OCI-LY7 (cell line): ENCODE results near the gene DNAL1. TPM values are rescaled to one million over a fixed set of nuclear protein-coding genes. Genes with fewer than 3 reads are reported as not detected.

Experiments used
- BruUV-seq: library from RNA; stranded (reverse); fragments of 400-500 nt; replicated peaks from 2 replicates; lab custom pipeline; 2021; lab: Mats Ljungman, UMichigan
- CTCF ChIA-PET: fragments of 300-600 bp; sonication (Branson Sonifier 250); formaldehyde crosslinking; loops from one replicate; lab custom pipeline; 2022; ENCODE audit warnings: antibody characterized with exemption; ENCODE audit not compliant: unreplicated experiment; lab: Charles Lee
- POLR2A ChIA-PET: fragments of 300-600 bp; sonication (Branson Sonifier 250); formaldehyde crosslinking; loops from one replicate; lab custom pipeline; 2022; ENCODE audit warnings: antibody characterized with exemption; lab: Charles Lee
- DNase-seq: peaks from one replicate; pipeline ENCODE4 v3.0.0-alpha.2; 2015; ENCODE audit warnings: low spot score
- H2AFZ ChIP-seq: fragments of 200-600 bp; sonication (generic), shearing (Covaris generic); 2 replicates; pipeline ENCODE4 v1.6.1; 2014; ENCODE audit warnings: mild to moderate bottlenecking, antibody characterized with exemption, low read length, moderate library complexity
- H3K27ac ChIP-seq: fragments of 200-600 bp; sonication (generic); 2 replicates; pipeline ENCODE4 v1.5.1; 2014; ENCODE audit warnings: mixed run types, low read depth, mild to moderate bottlenecking, moderate library complexity, low read length, inconsistent platforms; ENCODE audit not compliant: poor library complexity, severe bottlenecking
- H3K36me3 ChIP-seq: fragments of 200-600 bp; sonication (generic); 2 replicates; pipeline ENCODE4 v1.6.1; 2014; ENCODE audit warnings: mild to moderate bottlenecking, antibody characterized with exemption, low read length, moderate library complexity, mixed read lengths; ENCODE audit not compliant: insufficient read depth
- H3K4me1 ChIP-seq: fragments of 200-600 bp; sonication (generic); 2 replicates; pipeline ENCODE4 v1.5.1; 2014; ENCODE audit warnings: mild to moderate bottlenecking, low read length; ENCODE audit not compliant: insufficient read depth, poor library complexity, severe bottlenecking
- H3K4me2 ChIP-seq: fragments of 200-600 bp; sonication (generic); 2 replicates; pipeline ENCODE4 v1.6.1; 2014; ENCODE audit warnings: mild to moderate bottlenecking, low read length
- H3K4me3 ChIP-seq: fragments of 200-600 bp; sonication (generic); 2 replicates; pipeline ENCODE4 v1.5.1; 2014; ENCODE audit warnings: mild to moderate bottlenecking, low read depth, low read length; ENCODE audit not compliant: poor library complexity, severe bottlenecking
- H3K79me2 ChIP-seq: fragments of 200-600 bp; sonication (generic); 2 replicates; pipeline ENCODE4 v1.6.1; 2016; ENCODE audit warnings: low read depth, mild to moderate bottlenecking, low read length, moderate library complexity, mixed read lengths; ENCODE audit not compliant: insufficient read depth
- H3K9me2 ChIP-seq: fragments of 200-600 bp; sonication (generic); 2 replicates; pipeline ENCODE4 v1.6.1; 2016; ENCODE audit warnings: mild to moderate bottlenecking, low read length, mixed read lengths; ENCODE audit not compliant: insufficient read depth
- H3K9me3 ChIP-seq: fragments of 200-600 bp; sonication (generic); 2 replicates; pipeline ENCODE4 v1.6.1; 2014; ENCODE audit warnings: mild to moderate bottlenecking, mixed run types, low read length, mixed read lengths
- H4K20me1 ChIP-seq: fragments of 200-600 bp; sonication (generic); 2 replicates; pipeline ENCODE4 v1.6.1; 2014; ENCODE audit warnings: mild to moderate bottlenecking, antibody characterized with exemption, low read length, moderate library complexity, mixed read lengths; ENCODE audit not compliant: insufficient read depth
- EZH2phosphoT487 ChIP-seq: fragments of 200-600 bp; sonication (generic); IDR thresholded peaks from 2 replicates; pipeline ENCODE4 v1.6.1; 2018; ENCODE audit warnings: low read depth, borderline replicate concordance, mild to moderate bottlenecking, mixed run types, antibody characterized with exemption, low read length, moderate library complexity, mixed read lengths
- intact Hi-C: fragments of 100-400 bp; cut with micrococcal nuclease; formaldehyde crosslinking; loops from one replicate; pipeline ENCODE4 v1.10.0; 2022; ENCODE audit not compliant: unreplicated experiment
- total RNA-seq, 2 experiments: library from RNA; depleted of rRNA in 1 of 2; stranded (reverse); fragments of >200 nt in 1 of 2; shearing (Covaris generic) in 1 of 2; gene quantifications; 2 replicates each; pipeline ENCODE4 v1.2.3, GENCODE V29; 2014 to 2022
- TF ChIP-seq, protein P1 (sequence below): fragments of 200-600 bp; sonication (generic); conservative IDR thresholded peaks from 2 replicates; pipeline ENCODE4 v1.5.1; 2014; ENCODE audit warnings: mild to moderate bottlenecking, antibody characterized with exemption, low read length, moderate library complexity, mixed read lengths

The DNAL1 gene
- total RNA-seq, 2 experiments from 2014 or later: 5.6 to 7.5 TPM

DNA sequence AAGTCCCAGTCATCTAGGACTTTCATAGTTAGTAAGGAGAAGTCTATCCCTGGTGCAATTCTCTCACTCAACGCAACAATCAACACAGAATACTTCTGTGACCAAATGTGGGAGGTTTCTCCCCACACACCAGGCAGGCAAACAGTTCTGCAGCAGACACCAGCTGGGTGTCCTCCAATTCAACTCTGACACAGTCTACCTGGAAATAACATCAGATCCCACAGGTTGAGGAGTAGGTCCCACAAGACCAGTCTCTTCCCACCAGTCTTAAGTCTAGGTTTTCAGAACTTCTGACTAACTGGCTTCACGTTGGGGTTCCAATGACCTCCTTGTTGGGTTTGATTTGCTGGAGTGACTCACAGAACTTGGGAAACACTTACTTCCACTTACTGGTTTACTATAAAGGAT lies 17.6 kb upstream of the DNAL1 start:
- Histone ChIP-seq H3K4me1 (no peaks in the 10 kb centered on the region), H4K20me1 (no peaks in the 10 kb centered on the region), H3K79me2 (no peaks in the 10 kb centered on the region), H3K27ac (no peak overlapping the region), H3K9me2 (no peaks in the 10 kb centered on the region), H3K36me3 (no peaks in the 10 kb centered on the region), H3K4me2 (no peak overlapping the region), H3K4me3 (no peak overlapping the region), H2AFZ (no peak overlapping the region), H3K9me3 (no peaks in the 10 kb centered on the region)
- BruUV-seq: no TSS peak
- no peak for TF ChIP-seq EZH2phosphoT487
- TF ChIP-seq, protein P1, sequence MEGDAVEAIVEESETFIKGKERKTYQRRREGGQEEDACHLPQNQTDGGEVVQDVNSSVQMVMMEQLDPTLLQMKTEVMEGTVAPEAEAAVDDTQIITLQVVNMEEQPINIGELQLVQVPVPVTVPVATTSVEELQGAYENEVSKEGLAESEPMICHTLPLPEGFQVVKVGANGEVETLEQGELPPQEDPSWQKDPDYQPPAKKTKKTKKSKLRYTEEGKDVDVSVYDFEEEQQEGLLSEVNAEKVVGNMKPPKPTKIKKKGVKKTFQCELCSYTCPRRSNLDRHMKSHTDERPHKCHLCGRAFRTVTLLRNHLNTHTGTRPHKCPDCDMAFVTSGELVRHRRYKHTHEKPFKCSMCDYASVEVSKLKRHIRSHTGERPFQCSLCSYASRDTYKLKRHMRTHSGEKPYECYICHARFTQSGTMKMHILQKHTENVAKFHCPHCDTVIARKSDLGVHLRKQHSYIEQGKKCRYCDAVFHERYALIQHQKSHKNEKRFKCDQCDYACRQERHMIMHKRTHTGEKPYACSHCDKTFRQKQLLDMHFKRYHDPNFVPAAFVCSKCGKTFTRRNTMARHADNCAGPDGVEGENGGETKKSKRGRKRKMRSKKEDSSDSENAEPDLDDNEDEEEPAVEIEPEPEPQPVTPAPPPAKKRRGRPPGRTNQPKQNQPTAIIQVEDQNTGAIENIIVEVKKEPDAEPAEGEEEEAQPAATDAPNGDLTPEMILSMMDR: no peak
- DNase-seq: no peak
- ChIA-PET POLR2A (interaction anchor here (0.7 kb wide), 1 partner anchor 607 kb away, joined by 5 read pairs; no protein-coding TSS in a partner anchor), CTCF (no interaction called here)
- intact Hi-C loops: no loop called here

GRCh38 chr14:73630009-73630780 lies 14.6 kb upstream of the DNAL1 start:
- DNase-seq: no peak
- Histone ChIP-seq H3K4me3 (no peak overlapping the region), H3K9me3 (no peaks in the 10 kb centered on the region), H3K9me2 (no peaks in the 10 kb centered on the region), H3K36me3 (no peaks in the 10 kb centered on the region), H2AFZ (no peak overlapping the region), H3K79me2 (no peaks in the 10 kb centered on the region), H4K20me1 (no peaks in the 10 kb centered on the region), H3K27ac (no peak overlapping the region), H3K4me2 (no peak overlapping the region), H3K4me1 (peaks cover 7% of the 10 kb centered on the region)
- no TSS peak for BruUV-seq
- intact Hi-C loops: loop anchor here (5.0 kb wide), 1 partner anchor 123 kb away; no protein-coding TSS in a partner anchor
- TF ChIP-seq EZH2phosphoT487: no peak
- TF ChIP-seq, protein P1: no peak
- CTCF ChIA-PET: no interaction called here
- POLR2A ChIA-PET: interaction anchor here (1.1 kb wide), 1 partner anchor 46 kb away, joined by 3 read pairs; no protein-coding TSS in a partner anchor
